COR-L47 (cell line): ENCODE results near the gene LTBP1.
"Not testable (repeated sequence)": the region's sequence is repeated elsewhere in the genome, so short reads cannot be mapped to it uniquely, and the experiment has no call there.

ENCODE experiments used
- DNase-seq: peaks from one replicate; lab custom pipeline; 2025; lab: John Stamatoyannopoulos, UW

LTBP1 gene

GRCh38 chr2:33351781-33352180 lies 405.0 kb downstream of the LTBP1 start:
- DNase-seq = no peak

- no peak for DNase-seq
Measured at GRCh38 chr2:33354981-33355380, 408.2 kb downstream of the LTBP1 start.

- no peak for DNase-seq
Measured at GRCh38 chr2:33358878-33359277, 412.1 kb downstream of the LTBP1 start.

GRCh38 chr2:33363325-33364298 lies 416.9 kb downstream of the LTBP1 start:
- no peak for DNase-seq

GRCh38 chr2:33365264-33365970 lies 418.7 kb downstream of the LTBP1 start:
- no peak for DNase-seq

- no peak for DNase-seq
Measured at GRCh38 chr2:33366473-33366872, 419.7 kb downstream of the LTBP1 start.

GRCh38 chr2:33368524-33368923 lies 421.8 kb downstream of the LTBP1 start:
- not testable (repeated sequence) for DNase-seq

- DNase-seq = no peak
Measured at GRCh38 chr2:33369191-33369590, 422.4 kb downstream of the LTBP1 start.

GRCh38 chr2:33370636-33371265 lies 424.0 kb downstream of the LTBP1 start:
- no peak for DNase-seq

GRCh38 chr2:33371304-33372090 lies 424.7 kb downstream of the LTBP1 start:
- no peak for DNase-seq

- DNase-seq = peak; percentile 15
Measured at GRCh38 chr2:33372940-33373553, 426.3 kb downstream of the LTBP1 start.

- no peak for DNase-seq
Measured at GRCh38 chr2:33373986-33374385, 427.2 kb downstream of the LTBP1 start.

GRCh38 chr2:33375054-33375453 lies 428.3 kb downstream of the LTBP1 start:
- DNase-seq = no peak

- no peak for DNase-seq
Measured at GRCh38 chr2:33377048-33377447, 430.3 kb downstream of the LTBP1 start.

GRCh38 chr2:33378556-33379210 lies 431.9 kb downstream of the LTBP1 start:
- DNase-seq = no peak

- DNase-seq = no peak
Measured at GRCh38 chr2:33380001-33380609, 433.4 kb downstream of the LTBP1 start.

GRCh38 chr2:33380719-33381118 lies 434.0 kb downstream of the LTBP1 start:
- no peak for DNase-seq

GRCh38 chr2:33381301-33381858 lies 434.6 kb downstream of the LTBP1 start:
- DNase-seq = no peak

GRCh38 chr2:33383855-33384598 lies 437.3 kb downstream of the LTBP1 start:
- no peak for DNase-seq
